Liver (tissue), 3 donors: ENCODE data around the gene NDUFS4.

Experiments
- EGR1 ChIP-seq, 2 donors: IDR thresholded peaks; 2 replicates each; pipeline ENCODE4 v1.6.1; 2016 to 2018; ENCODE audit warnings: antibody characterized with exemption in 2 of 2, low read depth in 2 of 2
- FOXA1 ChIP-seq: IDR thresholded peaks from 2 replicates; pipeline ENCODE4 v1.6.1; 2016; ENCODE audit warnings: antibody characterized with exemption
- GABPA ChIP-seq, 2 donors: IDR thresholded peaks in 1 of 2; conservative IDR thresholded peaks in 1 of 2; 2 replicates each; pipeline ENCODE4 v1.6.1; 2016; ENCODE audit warnings: antibody characterized with exemption in 2 of 2, mild to moderate bottlenecking in 1 of 2, moderate library complexity in 1 of 2
- NR2F2 ChIP-seq: IDR thresholded peaks from 2 replicates; pipeline ENCODE4 v1.6.1; 2016; ENCODE audit warnings: antibody characterized with exemption
- RAD21 ChIP-seq, 2 donors: IDR thresholded peaks; 2 replicates each; pipeline ENCODE4 v1.6.1; 2016; ENCODE audit warnings: antibody characterized with exemption in 2 of 2, mild to moderate bottlenecking in 2 of 2
- SP1 ChIP-seq: IDR thresholded peaks from 2 replicates; pipeline ENCODE4 v1.6.1; 2018; ENCODE audit warnings: antibody characterized with exemption, mild to moderate bottlenecking
- TF ChIP-seq, protein P1 (sequence below): IDR thresholded peaks from 2 replicates; pipeline ENCODE4 v1.6.1; 2016; ENCODE audit warnings: antibody characterized with exemption
- TF ChIP-seq, protein P2 (sequence below): fragments of 150-350 bp; IDR thresholded peaks from 2 replicates; pipeline ENCODE4 v1.5.1; 2017; ENCODE audit warnings: improper control_type of control experiment, low read depth, low read length; ENCODE audit not compliant: missing input control
- TF ChIP-seq, protein P3 (sequence below): IDR thresholded peaks from 2 replicates; pipeline ENCODE4 v1.6.1; 2016; ENCODE audit warnings: antibody characterized with exemption, mild to moderate bottlenecking
- TF ChIP-seq, protein P4 (sequence below): IDR thresholded peaks from 2 replicates; pipeline ENCODE4 v1.6.1; 2016; ENCODE audit warnings: antibody characterized with exemption
- donor health status: healthy.
- donor health status: healthy.

DNA sequence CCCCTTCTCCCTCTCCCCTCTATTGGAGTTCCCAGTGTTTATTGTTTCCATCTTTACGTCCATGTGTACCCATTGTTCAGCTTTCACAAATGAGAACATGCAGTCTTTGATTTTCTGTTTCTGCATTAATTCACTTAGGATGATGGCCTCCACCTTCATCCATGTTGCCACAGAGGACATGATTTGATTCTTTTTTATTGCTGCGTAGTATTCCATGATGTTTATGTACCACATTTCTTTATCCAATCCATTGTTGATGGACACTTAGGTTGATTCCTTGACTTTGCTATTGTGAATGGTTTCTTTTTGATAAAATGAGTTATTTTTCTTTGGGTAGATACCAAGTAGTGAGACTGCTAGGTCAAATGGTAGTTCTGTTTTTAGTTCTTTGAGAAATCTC is 88.9 kb downstream of the NDUFS4 start:
- no peak for TF ChIP-seq RAD21 (IDR thresholded peaks at IDR 0.05)
- TF ChIP-seq, protein P1, sequence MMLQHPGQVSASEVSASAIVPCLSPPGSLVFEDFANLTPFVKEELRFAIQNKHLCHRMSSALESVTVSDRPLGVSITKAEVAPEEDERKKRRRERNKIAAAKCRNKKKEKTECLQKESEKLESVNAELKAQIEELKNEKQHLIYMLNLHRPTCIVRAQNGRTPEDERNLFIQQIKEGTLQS, result no peak
- TF ChIP-seq, protein P2, sequence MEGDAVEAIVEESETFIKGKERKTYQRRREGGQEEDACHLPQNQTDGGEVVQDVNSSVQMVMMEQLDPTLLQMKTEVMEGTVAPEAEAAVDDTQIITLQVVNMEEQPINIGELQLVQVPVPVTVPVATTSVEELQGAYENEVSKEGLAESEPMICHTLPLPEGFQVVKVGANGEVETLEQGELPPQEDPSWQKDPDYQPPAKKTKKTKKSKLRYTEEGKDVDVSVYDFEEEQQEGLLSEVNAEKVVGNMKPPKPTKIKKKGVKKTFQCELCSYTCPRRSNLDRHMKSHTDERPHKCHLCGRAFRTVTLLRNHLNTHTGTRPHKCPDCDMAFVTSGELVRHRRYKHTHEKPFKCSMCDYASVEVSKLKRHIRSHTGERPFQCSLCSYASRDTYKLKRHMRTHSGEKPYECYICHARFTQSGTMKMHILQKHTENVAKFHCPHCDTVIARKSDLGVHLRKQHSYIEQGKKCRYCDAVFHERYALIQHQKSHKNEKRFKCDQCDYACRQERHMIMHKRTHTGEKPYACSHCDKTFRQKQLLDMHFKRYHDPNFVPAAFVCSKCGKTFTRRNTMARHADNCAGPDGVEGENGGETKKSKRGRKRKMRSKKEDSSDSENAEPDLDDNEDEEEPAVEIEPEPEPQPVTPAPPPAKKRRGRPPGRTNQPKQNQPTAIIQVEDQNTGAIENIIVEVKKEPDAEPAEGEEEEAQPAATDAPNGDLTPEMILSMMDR, result no peak
- no peak for TF ChIP-seq FOXA1
- no peak for TF ChIP-seq GABPA (IDR thresholded peaks at IDR 0.05 in 1 of 2, conservative IDR thresholded peaks at IDR 0.05 in 1 of 2)
- no peak for TF ChIP-seq SP1
- TF ChIP-seq, protein P3, sequence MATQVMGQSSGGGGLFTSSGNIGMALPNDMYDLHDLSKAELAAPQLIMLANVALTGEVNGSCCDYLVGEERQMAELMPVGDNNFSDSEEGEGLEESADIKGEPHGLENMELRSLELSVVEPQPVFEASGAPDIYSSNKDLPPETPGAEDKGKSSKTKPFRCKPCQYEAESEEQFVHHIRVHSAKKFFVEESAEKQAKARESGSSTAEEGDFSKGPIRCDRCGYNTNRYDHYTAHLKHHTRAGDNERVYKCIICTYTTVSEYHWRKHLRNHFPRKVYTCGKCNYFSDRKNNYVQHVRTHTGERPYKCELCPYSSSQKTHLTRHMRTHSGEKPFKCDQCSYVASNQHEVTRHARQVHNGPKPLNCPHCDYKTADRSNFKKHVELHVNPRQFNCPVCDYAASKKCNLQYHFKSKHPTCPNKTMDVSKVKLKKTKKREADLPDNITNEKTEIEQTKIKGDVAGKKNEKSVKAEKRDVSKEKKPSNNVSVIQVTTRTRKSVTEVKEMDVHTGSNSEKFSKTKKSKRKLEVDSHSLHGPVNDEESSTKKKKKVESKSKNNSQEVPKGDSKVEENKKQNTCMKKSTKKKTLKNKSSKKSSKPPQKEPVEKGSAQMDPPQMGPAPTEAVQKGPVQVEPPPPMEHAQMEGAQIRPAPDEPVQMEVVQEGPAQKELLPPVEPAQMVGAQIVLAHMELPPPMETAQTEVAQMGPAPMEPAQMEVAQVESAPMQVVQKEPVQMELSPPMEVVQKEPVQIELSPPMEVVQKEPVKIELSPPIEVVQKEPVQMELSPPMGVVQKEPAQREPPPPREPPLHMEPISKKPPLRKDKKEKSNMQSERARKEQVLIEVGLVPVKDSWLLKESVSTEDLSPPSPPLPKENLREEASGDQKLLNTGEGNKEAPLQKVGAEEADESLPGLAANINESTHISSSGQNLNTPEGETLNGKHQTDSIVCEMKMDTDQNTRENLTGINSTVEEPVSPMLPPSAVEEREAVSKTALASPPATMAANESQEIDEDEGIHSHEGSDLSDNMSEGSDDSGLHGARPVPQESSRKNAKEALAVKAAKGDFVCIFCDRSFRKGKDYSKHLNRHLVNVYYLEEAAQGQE, result no peak
- TF ChIP-seq NR2F2, result no peak
- TF ChIP-seq EGR1 (IDR thresholded peaks at IDR 0.05; ENCODE audit: low read depth in 2 of 2), result no peak
- TF ChIP-seq, protein P4, sequence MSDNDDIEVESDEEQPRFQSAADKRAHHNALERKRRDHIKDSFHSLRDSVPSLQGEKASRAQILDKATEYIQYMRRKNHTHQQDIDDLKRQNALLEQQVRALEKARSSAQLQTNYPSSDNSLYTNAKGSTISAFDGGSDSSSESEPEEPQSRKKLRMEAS, result no peak
